ENCODE results near the gene RARA. TPM values are rescaled to one million over a fixed set of nuclear protein-coding genes. Genes with fewer than 3 reads are reported as not detected.

RARA gene
- total RNA-seq, 1 experiment from 2014 or later: 25.4 TPM

DNA sequence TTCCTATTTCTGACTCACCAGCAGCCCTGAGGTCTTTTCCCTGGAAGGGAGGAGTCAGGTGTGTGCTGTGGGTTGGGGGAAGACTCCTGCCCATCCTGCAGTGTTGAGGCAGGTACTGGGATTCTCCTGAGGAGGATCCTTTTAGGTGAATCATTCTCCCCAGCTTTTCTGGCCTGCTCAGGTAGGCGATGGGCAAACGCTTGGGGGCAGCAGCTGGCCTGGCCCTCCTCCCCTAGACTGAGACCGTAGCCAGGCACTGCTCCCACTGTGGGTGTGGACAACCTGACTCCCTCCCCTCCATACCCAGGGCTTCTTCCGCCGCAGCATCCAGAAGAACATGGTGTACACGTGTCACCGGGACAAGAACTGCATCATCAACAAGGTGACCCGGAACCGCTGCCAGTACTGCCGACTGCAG lies 40.5 kb downstream of the RARA start:
- POLR2A ChIA-PET (ENCODE audit: low non-redundant PET): no interaction called here
- CTCF ChIA-PET: no interaction called here
- BruUV-seq (replicated peaks): no TSS peak

DNA sequence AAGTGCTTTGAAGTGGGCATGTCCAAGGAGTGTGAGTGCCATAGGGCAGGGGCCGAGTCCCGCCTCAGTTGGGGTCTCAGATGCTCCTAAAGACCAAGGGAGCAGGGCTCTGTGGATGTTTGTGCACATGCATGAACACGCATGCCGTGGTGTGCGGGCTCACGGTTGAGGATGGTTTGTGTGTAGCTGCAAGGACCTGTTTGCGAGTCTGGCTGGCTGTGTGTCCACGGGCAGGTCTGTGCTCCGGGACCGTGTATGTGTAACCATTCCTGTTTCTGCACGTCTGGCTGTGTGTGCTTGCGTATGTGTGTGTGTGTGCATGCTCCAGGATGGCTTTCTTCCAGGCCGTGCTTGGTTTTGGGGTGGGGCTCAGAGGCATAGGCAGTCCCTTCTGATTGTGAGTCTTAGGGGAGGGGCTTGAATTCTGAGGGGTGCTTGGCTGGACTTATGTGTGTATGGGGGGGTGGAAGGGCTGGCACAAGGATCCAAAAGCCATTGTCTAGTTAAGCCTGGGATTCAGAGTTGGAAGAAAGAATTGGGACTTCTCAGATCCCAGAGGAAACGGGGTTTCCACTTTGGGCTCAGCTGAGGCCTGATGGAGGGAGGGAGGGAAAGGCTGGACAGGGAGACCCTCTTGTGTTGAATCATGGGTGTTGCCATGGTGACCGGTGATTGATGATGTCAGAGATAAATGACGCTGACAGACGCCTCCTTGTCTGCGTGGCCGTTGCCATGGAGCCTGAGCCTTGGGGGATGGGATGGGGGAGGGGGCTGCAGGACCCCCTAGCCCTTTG lies 41.1 kb downstream of the RARA start:
- ChIA-PET POLR2A (ENCODE audit: low non-redundant PET) (no interaction called here), CTCF (interaction anchor here (0.5 kb wide), 1 partner anchor 91 kb away, joined by 3 read pairs; no protein-coding TSS in a partner anchor)
- no peak for TF ChIP-seq EZH2 (IDR thresholded peaks at IDR 0.05; ENCODE audit: borderline replicate concordance, low read depth, low read length, poor library complexity, severe bottlenecking)
- TF ChIP-seq, protein P1, sequence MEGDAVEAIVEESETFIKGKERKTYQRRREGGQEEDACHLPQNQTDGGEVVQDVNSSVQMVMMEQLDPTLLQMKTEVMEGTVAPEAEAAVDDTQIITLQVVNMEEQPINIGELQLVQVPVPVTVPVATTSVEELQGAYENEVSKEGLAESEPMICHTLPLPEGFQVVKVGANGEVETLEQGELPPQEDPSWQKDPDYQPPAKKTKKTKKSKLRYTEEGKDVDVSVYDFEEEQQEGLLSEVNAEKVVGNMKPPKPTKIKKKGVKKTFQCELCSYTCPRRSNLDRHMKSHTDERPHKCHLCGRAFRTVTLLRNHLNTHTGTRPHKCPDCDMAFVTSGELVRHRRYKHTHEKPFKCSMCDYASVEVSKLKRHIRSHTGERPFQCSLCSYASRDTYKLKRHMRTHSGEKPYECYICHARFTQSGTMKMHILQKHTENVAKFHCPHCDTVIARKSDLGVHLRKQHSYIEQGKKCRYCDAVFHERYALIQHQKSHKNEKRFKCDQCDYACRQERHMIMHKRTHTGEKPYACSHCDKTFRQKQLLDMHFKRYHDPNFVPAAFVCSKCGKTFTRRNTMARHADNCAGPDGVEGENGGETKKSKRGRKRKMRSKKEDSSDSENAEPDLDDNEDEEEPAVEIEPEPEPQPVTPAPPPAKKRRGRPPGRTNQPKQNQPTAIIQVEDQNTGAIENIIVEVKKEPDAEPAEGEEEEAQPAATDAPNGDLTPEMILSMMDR (conservative IDR thresholded peaks at IDR 0.05; ENCODE audit: low read depth, low read length): no peak
- H3K4me3 ChIP-seq (ENCODE audit: low read depth, low read length, poor library complexity, severe bottlenecking): no peak overlapping the region
- no peaks in the 10 kb centered on the region for H3K9me3 ChIP-seq (ENCODE audit: low read depth, low read length, poor library complexity, severe bottlenecking)
- peak; percentile 58 for DNase-seq (ENCODE audit: low spot score)
- BruUV-seq (replicated peaks): no TSS peak
- H3K27me3 ChIP-seq (replicated peaks; ENCODE audit: insufficient read depth, low read depth, low read length, poor library complexity): no peaks in the 10 kb centered on the region
- intact Hi-C loops (cut with micrococcal nuclease; ENCODE audit: unreplicated experiment): loop anchor here (5.0 to 10.0 kb wide), 2 partner anchors 148 to 215 kb away; partner anchors contain the start of gene CCR7
- peak overlapping the region; percentile 79 for H3K27ac ChIP-seq (ENCODE audit: low read depth, low read length, poor library complexity, severe bottlenecking)
- H3K36me3 ChIP-seq (ENCODE audit: insufficient read depth, low read length, poor library complexity, severe bottlenecking): peaks cover 10% of the 10 kb centered on the region
- peaks cover 60% of the 10 kb centered on the region for H3K4me1 ChIP-seq (ENCODE audit: insufficient read depth, low read length, poor library complexity, severe bottlenecking)

More for the DNA sequence above, 40.5 kb downstream of the RARA start:
- Histone ChIP-seq H3K27ac (ENCODE audit: low read depth, low read length, poor library complexity, severe bottlenecking) (no peak overlapping the region), H3K36me3 (ENCODE audit: insufficient read depth, low read length, poor library complexity, severe bottlenecking) (peaks cover 10% of the 10 kb centered on the region), H3K9me3 (ENCODE audit: low read depth, low read length, poor library complexity, severe bottlenecking) (no peaks in the 10 kb centered on the region), H3K4me3 (ENCODE audit: low read depth, low read length, poor library complexity, severe bottlenecking) (no peak overlapping the region), H3K4me1 (ENCODE audit: insufficient read depth, low read length, poor library complexity, severe bottlenecking) (peaks cover 64% of the 10 kb centered on the region), H3K27me3 (replicated peaks; ENCODE audit: insufficient read depth, low read depth, low read length, poor library complexity) (no peaks in the 10 kb centered on the region)
- DNase-seq (ENCODE audit: low spot score): no peak
- TF ChIP-seq EZH2 (IDR thresholded peaks at IDR 0.05; ENCODE audit: borderline replicate concordance, low read depth, low read length, poor library complexity, severe bottlenecking): no peak
- TF ChIP-seq, protein P1 (conservative IDR thresholded peaks at IDR 0.05; ENCODE audit: low read depth, low read length): no peak
- intact Hi-C loops (cut with micrococcal nuclease; ENCODE audit: unreplicated experiment): no loop called here

DNA sequence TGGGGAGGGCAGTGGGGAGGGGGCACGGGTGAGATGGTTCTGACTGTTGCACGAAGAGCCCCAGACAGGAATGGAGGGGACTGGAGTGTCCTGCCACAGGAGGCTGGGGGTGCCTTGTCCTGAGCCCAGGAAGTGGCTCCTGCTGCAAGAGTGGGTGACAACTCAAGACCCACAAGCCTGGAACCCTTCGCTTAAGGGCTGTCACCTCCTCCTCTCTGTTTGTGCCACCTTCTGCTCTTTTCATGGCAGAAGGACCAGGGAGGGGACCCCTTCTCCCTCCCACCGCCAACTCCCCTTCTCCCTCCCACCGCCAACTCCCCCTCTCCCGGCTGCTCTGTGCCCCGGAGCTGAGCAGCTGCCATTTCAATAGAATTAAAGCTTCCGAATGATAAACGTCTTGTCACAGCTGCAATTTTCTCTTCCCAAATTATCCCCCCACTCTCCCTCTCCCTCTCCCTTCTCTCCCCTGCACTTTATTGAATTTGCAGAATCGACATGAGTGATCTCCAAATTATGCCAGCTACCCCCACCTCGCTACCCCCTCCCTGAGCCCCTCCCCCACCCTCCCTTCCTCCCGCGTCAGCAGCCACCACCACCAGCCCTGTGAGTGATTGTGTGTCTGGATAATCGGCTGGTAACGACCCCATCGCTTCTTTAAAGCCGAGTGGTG lies 41.8 kb downstream of the RARA start:
- Histone ChIP-seq H3K27ac (ENCODE audit: low read depth, low read length, poor library complexity, severe bottlenecking) (peak overlapping the region; percentile 79), H3K36me3 (ENCODE audit: insufficient read depth, low read length, poor library complexity, severe bottlenecking) (peaks cover 13% of the 10 kb centered on the region), H3K4me1 (ENCODE audit: insufficient read depth, low read length, poor library complexity, severe bottlenecking) (peaks cover 56% of the 10 kb centered on the region), H3K9me3 (ENCODE audit: low read depth, low read length, poor library complexity, severe bottlenecking) (no peaks in the 10 kb centered on the region), H3K27me3 (replicated peaks; ENCODE audit: insufficient read depth, low read depth, low read length, poor library complexity) (no peaks in the 10 kb centered on the region), H3K4me3 (ENCODE audit: low read depth, low read length, poor library complexity, severe bottlenecking) (peak overlapping the region; percentile 10)
- ChIA-PET POLR2A (ENCODE audit: low non-redundant PET) (interaction anchor here (0.7 kb wide), 1 partner anchor 183 kb away, joined by 3 read pairs; no protein-coding TSS in a partner anchor), CTCF (interaction anchor here (0.5 to 0.7 kb wide), 3 partner anchors 18 to 91 kb away, joined by 3 to 12 read pairs (median 5); no protein-coding TSS in a partner anchor)
- peak; percentile 49 for DNase-seq (ENCODE audit: low spot score)
- intact Hi-C loops (cut with micrococcal nuclease; ENCODE audit: unreplicated experiment): loop anchor here (5.0 to 10.0 kb wide), 2 partner anchors 149 to 214 kb away; partner anchors contain the start of gene CCR7
- TF ChIP-seq EZH2 (IDR thresholded peaks at IDR 0.05; ENCODE audit: borderline replicate concordance, low read depth, low read length, poor library complexity, severe bottlenecking): no peak
- TF ChIP-seq, protein P1 (conservative IDR thresholded peaks at IDR 0.05; ENCODE audit: low read depth, low read length): no peak
- BruUV-seq (replicated peaks): no TSS peak

All from A673 (cell line).